ENCODE results near the gene ASCL4.

The ASCL4 gene

GRCh38 chr12:107778383-107779025, 4.0 kb downstream of the ASCL4 start:
- DNase-seq (ENCODE audit: low read depth in 2 of 2) = no peak

- no peak for DNase-seq (ENCODE audit: low read depth in 2 of 2)
Measured at GRCh38 chr12:107779077-107779831, 4.8 kb downstream of the ASCL4 start.

GRCh38 chr12:107780298-107780697, 5.8 kb downstream of the ASCL4 start:
- DNase-seq (ENCODE audit: low read depth in 2 of 2) = no peak

- no peak for DNase-seq (ENCODE audit: low read depth in 2 of 2)
Measured at GRCh38 chr12:107782067-107782466, 7.6 kb downstream of the ASCL4 start.

GRCh38 chr12:107783406-107784376, 9.2 kb downstream of the ASCL4 start:
- DNase-seq (ENCODE audit: low read depth in 2 of 2) = no peak

- DNase-seq (ENCODE audit: low read depth in 2 of 2) = no peak
Measured at GRCh38 chr12:107788281-107788680, 13.8 kb downstream of the ASCL4 start.

GRCh38 chr12:107788690-107789458, 14.4 kb downstream of the ASCL4 start:
- no peak for DNase-seq (ENCODE audit: low read depth in 2 of 2)

GRCh38 chr12:107791465-107792089, 17.1 kb downstream of the ASCL4 start:
- DNase-seq (ENCODE audit: low read depth in 2 of 2) = no peak

- DNase-seq (ENCODE audit: low read depth in 2 of 2) = no peak
Measured at GRCh38 chr12:107794451-107794850, 19.9 kb downstream of the ASCL4 start.

- no peak for DNase-seq (ENCODE audit: low read depth in 2 of 2)
Measured at GRCh38 chr12:107798580-107798979, 24.1 kb downstream of the ASCL4 start.

- DNase-seq (ENCODE audit: low read depth in 2 of 2) = no peak
Measured at GRCh38 chr12:107801150-107801549, 26.6 kb downstream of the ASCL4 start.

GRCh38 chr12:107803092-107803491, 28.6 kb downstream of the ASCL4 start:
- DNase-seq (ENCODE audit: low read depth in 2 of 2) = no peak

GRCh38 chr12:107805488-107806180, 31.1 kb downstream of the ASCL4 start:
- DNase-seq (ENCODE audit: low read depth in 2 of 2) = no peak

- no peak for DNase-seq (ENCODE audit: low read depth in 2 of 2)
Measured at GRCh38 chr12:107807471-107808150, 33.1 kb downstream of the ASCL4 start.

GRCh38 chr12:107817250-107817649, 42.7 kb downstream of the ASCL4 start:
- no peak for DNase-seq (ENCODE audit: low read depth in 2 of 2)

- no peak for DNase-seq (ENCODE audit: low read depth in 2 of 2)
Measured at GRCh38 chr12:107818984-107819383, 44.5 kb downstream of the ASCL4 start.

GRCh38 chr12:107822356-107822755, 47.9 kb downstream of the ASCL4 start:
- DNase-seq (ENCODE audit: low read depth in 2 of 2) = no peak

Measured in stimulated activated CD4-positive, alpha-beta T cell treated with anti-CD3 and anti-CD28 coated beads, Interleukin-4, amount 100 ng/mL, for 48 hours (primary cell).